Peyer's patch (tissue), 4 donors: ENCODE measurements around the gene SIK2.

Experiments
- CTCF ChIP-seq, 6 experiments: fragments of 450-650 bp in 4 of 6; fragments of 200-600 bp in 2 of 6; sonication (generic) in 1 of 6; IDR thresholded peaks; one replicate each; pipeline ENCODE4 v1.5.1; 2017 to 2019; ENCODE audit warnings: antibody characterized with exemption in 6 of 6, mild to moderate bottlenecking in 3 of 6, moderate library complexity in 1 of 6
- POLR2A ChIP-seq, 2 donors: fragments of 450-650 bp; IDR thresholded peaks; one replicate each; pipeline ENCODE4 v1.5.1; 2017; ENCODE audit warnings: antibody characterized with exemption in 2 of 2, mild to moderate bottlenecking in 2 of 2, moderate library complexity in 2 of 2

- TF ChIP-seq CTCF (IDR thresholded peaks at IDR 0.05) = no peak
- TF ChIP-seq POLR2A (IDR thresholded peaks at IDR 0.05) = no peak
These were observed 73.6 kb downstream of the SIK2 start for GRCh38 chr11:111675891-111676290.
